H1 (cell line): ENCODE data around the gene ZDHHC19. TPM values are rescaled to one million over a fixed set of nuclear protein-coding genes. Genes with fewer than 3 reads are reported as not detected.

Source experiments
- CTCF ChIA-PET: fragments of 300-600 bp; sonication (Branson Sonifier 250); formaldehyde crosslinking; loops from one replicate; lab custom pipeline; 2021; ENCODE audit not compliant: partially characterized antibody; lab: Charles Lee
- POLR2A ChIA-PET: fragments of 300-600 bp; sonication (Branson Sonifier 250); formaldehyde crosslinking; loops from one replicate; lab custom pipeline; 2021; ENCODE audit warnings: inconsistent platforms; ENCODE audit not compliant: partially characterized antibody; lab: Charles Lee
- DNase-seq, 2 experiments: peaks; one replicate each; pipeline versions ENCODE4 v3.0.0 to v3.0.0-alpha.2; 2010 to 2022; ENCODE audit warnings: low spot score in 2 of 2, low read depth in 1 of 2, mixed read lengths in 1 of 2
- FAIRE-seq: peaks from 2 replicates; lab custom pipeline; 2011; peaks lifted over from hg19 to GRCh38; lab: Jason Lieb, UNC
- H2AFZ ChIP-seq: 2 replicates; pipeline ENCODE4 v1.8.1; 2012; ENCODE audit warnings: low read length, inconsistent platforms
- H2AK5ac ChIP-seq: 2 replicates; pipeline ENCODE4 v1.6.1; 2013; ENCODE audit warnings: low read depth, low read length
- H2BK120ac ChIP-seq: replicated peaks from 2 replicates; pipeline ENCODE3; 2013; ENCODE audit warnings: low read depth, low read length, inconsistent platforms
- H2BK12ac ChIP-seq: 2 replicates; pipeline ENCODE4 v1.6.1; 2013; ENCODE audit warnings: low read depth, low read length
- H2BK15ac ChIP-seq: 2 replicates; pipeline ENCODE4 v1.6.1; 2013; ENCODE audit warnings: low read length
- H2BK20ac ChIP-seq: 2 replicates; pipeline ENCODE4 v1.6.1; 2013; ENCODE audit warnings: low read length
- H2BK5ac ChIP-seq: 2 replicates; pipeline ENCODE4 v1.6.1; 2013; ENCODE audit warnings: low read depth, low read length
- H3K14ac ChIP-seq: 2 replicates; pipeline ENCODE4 v1.6.1; 2013; ENCODE audit warnings: inconsistent platforms; ENCODE audit not compliant: insufficient read length
- H3K18ac ChIP-seq: 2 replicates; pipeline ENCODE4 v1.6.1; 2013; ENCODE audit warnings: low read length; ENCODE audit errors: extremely low read depth
- H3K23ac ChIP-seq: 2 replicates; pipeline ENCODE4 v1.6.1; 2013; ENCODE audit warnings: inconsistent platforms; ENCODE audit not compliant: insufficient read length
- H3K23me2 ChIP-seq: 2 replicates; pipeline ENCODE4 v1.6.1; 2013; ENCODE audit warnings: low read depth, low read length
- H3K27ac ChIP-seq: 2 replicates; pipeline ENCODE4 v1.6.1; 2011; ENCODE audit warnings: low read depth, low read length, inconsistent platforms
- H3K27me3 ChIP-seq, 4 experiments: replicated peaks in 1 of 4; 1 replicate in 1 of 4; 2 replicates in 3 of 4; pipeline versions ENCODE4 v1.6.1 to v1.8.1; 2011 to 2013; ENCODE audit warnings: low read length in 3 of 4, mild to moderate bottlenecking in 3 of 4, inconsistent platforms in 2 of 4, mixed read lengths in 2 of 4, moderate library complexity in 1 of 4; ENCODE audit not compliant: control insufficient read depth in 3 of 4, insufficient read depth in 3 of 4; ENCODE audit errors: extremely low read depth in 1 of 4
- H3K36me3 ChIP-seq, 4 experiments: 2 replicates each; pipeline versions ENCODE4 v1.6.1 to v1.8.1; 2011 to 2013; ENCODE audit warnings: mild to moderate bottlenecking in 4 of 4, low read length in 3 of 4, moderate library complexity in 2 of 4, control low read depth in 1 of 4, inconsistent platforms in 1 of 4; ENCODE audit not compliant: insufficient read depth in 4 of 4, control insufficient read depth in 2 of 4
- H3K4ac ChIP-seq: replicated peaks from 2 replicates; pipeline ENCODE3; 2013; ENCODE audit warnings: low read length, low read depth, mixed read lengths, inconsistent platforms; ENCODE audit not compliant: insufficient read length
- H3K4me1 ChIP-seq, 4 experiments: replicated peaks in 1 of 4; 1 replicate in 1 of 4; 2 replicates in 3 of 4; pipeline versions ENCODE4 v1.6.1 to v1.8.1; 2011 to 2013; ENCODE audit warnings: low read length in 3 of 4, inconsistent platforms in 2 of 4, mixed read lengths in 1 of 4; ENCODE audit not compliant: insufficient read depth in 4 of 4, control insufficient read depth in 3 of 4
- H3K4me2 ChIP-seq, 2 experiments: 2 replicates each; pipeline versions ENCODE4 v1.6.1 to v1.8.1; 2011 to 2013; ENCODE audit warnings: low read depth in 2 of 2, low read length in 2 of 2, control low read depth in 1 of 2, inconsistent platforms in 1 of 2, mild to moderate bottlenecking in 1 of 2; ENCODE audit not compliant: insufficient read depth in 1 of 2
- H3K4me3 ChIP-seq, 4 experiments: fragments of 200-600, 300-600 bp in 1 of 4; sonication (generic), shearing (Covaris generic), sonication (Bioruptor Twin) in 1 of 4; 2 replicates each; pipeline versions ENCODE4 v1.5.1 to v1.8.1; 2011 to 2016; ENCODE audit warnings: low read length in 4 of 4, low read depth in 3 of 4, control low read depth in 2 of 4, inconsistent platforms in 2 of 4, mild to moderate bottlenecking in 2 of 4, mixed read lengths in 1 of 4, moderate library complexity in 1 of 4; ENCODE audit not compliant: insufficient read depth in 2 of 4; ENCODE audit errors: extremely low read depth in 1 of 4
- H3K56ac ChIP-seq: replicated peaks from 2 replicates; pipeline ENCODE3; 2013; ENCODE audit warnings: low read depth, mild to moderate bottlenecking, mixed read lengths, low read length, inconsistent platforms; ENCODE audit not compliant: insufficient read length
- H3K79me1 ChIP-seq: 2 replicates; pipeline ENCODE4 v1.6.1; 2013; ENCODE audit warnings: low read depth, low read length, control low read depth
- H3K79me2 ChIP-seq, 2 experiments: 2 replicates each; pipeline versions ENCODE4 v1.6.1 to v1.8.1; 2012 to 2013; ENCODE audit warnings: low read length in 2 of 2, mild to moderate bottlenecking in 2 of 2, inconsistent platforms in 1 of 2; ENCODE audit not compliant: insufficient read depth in 2 of 2, control insufficient read depth in 1 of 2
- H3K9ac ChIP-seq, 4 experiments: replicated peaks in 1 of 4; 1 replicate in 1 of 4; 2 replicates in 3 of 4; pipeline versions ENCODE4 v1.6.1 to v1.8.1; 2011 to 2013; ENCODE audit warnings: low read depth in 3 of 4, low read length in 3 of 4, control low read depth in 2 of 4, mild to moderate bottlenecking in 2 of 4, moderate library complexity in 2 of 4, inconsistent platforms in 1 of 4; ENCODE audit errors: extremely low read depth in 1 of 4
- H3K9me3 ChIP-seq, 2 experiments: 2 replicates each; pipeline versions ENCODE4 v1.6.1 to v1.8.1; 2012 to 2013; ENCODE audit warnings: mild to moderate bottlenecking in 2 of 2, moderate library complexity in 2 of 2, control low read depth in 1 of 2, inconsistent platforms in 1 of 2, low read depth in 1 of 2, low read length in 1 of 2, mixed read lengths in 1 of 2; ENCODE audit not compliant: insufficient read depth in 2 of 2
- H4K20me1 ChIP-seq, 2 experiments: replicated peaks in 1 of 2; 2 replicates each; pipeline versions ENCODE3 to v1.8.1; 2011 to 2013; ENCODE audit warnings: inconsistent platforms in 2 of 2, low read length in 2 of 2, mild to moderate bottlenecking in 1 of 2; ENCODE audit not compliant: insufficient read depth in 2 of 2, control insufficient read depth in 1 of 2
- H4K5ac ChIP-seq: 2 replicates; pipeline ENCODE4 v1.6.1; 2013; ENCODE audit warnings: low read length, low read depth, mixed read lengths, inconsistent platforms; ENCODE audit not compliant: insufficient read length
- H4K8ac ChIP-seq: 2 replicates; pipeline ENCODE4 v1.8.0; 2013; ENCODE audit warnings: mild to moderate bottlenecking, moderate library complexity, low read length, inconsistent platforms; ENCODE audit not compliant: insufficient read depth; ENCODE audit errors: extremely low read depth
- H4K91ac ChIP-seq: replicated peaks from 2 replicates; pipeline ENCODE3; 2013; ENCODE audit warnings: low read length, mixed read lengths, inconsistent platforms; ENCODE audit not compliant: insufficient read length
- ATF2 ChIP-seq: IDR thresholded peaks from 2 replicates; pipeline ENCODE4 v1.6.1; 2012; ENCODE audit warnings: low read length, inconsistent platforms
- CEBPB ChIP-seq: IDR thresholded peaks from 2 replicates; pipeline ENCODE4 v1.6.1; 2012; ENCODE audit warnings: low read depth, low read length
- EZH2 ChIP-seq: fragments of 200-600 bp; sonication (generic); IDR thresholded peaks from 2 replicates; pipeline ENCODE4 v1.7.1; 2012; ENCODE audit warnings: low read depth, mild to moderate bottlenecking, moderate library complexity, low read length, inconsistent platforms; ENCODE audit not compliant: severe bottlenecking
- POU5F1 ChIP-seq: IDR thresholded peaks from 2 replicates; pipeline ENCODE4 v1.6.1; 2011; ENCODE audit warnings: low read depth, mild to moderate bottlenecking, low read length, moderate library complexity
- TAF7 ChIP-seq: optimal IDR thresholded peaks from 2 replicates; pipeline ENCODE3; 2011; ENCODE audit warnings: low read depth, mild to moderate bottlenecking, inconsistent platforms, low read length, moderate library complexity, borderline replicate concordance
- TEAD4 ChIP-seq: IDR thresholded peaks from 2 replicates; pipeline ENCODE4 v1.6.1; 2012; ENCODE audit warnings: low read depth, low read length, inconsistent platforms, mixed read lengths
- WGBS, 2 experiments: shearing (Covaris generic) in 1 of 2; methylation state at CpG; one replicate each; pipeline versions ENCODE4 v1.1.6 to v1.1.7; 2013 to 2015; ENCODE audit warnings: low lambda C conversion rate in 2 of 2, mixed read lengths in 2 of 2, inconsistent platforms in 1 of 2, low coverage in 1 of 2, missing lambda C conversion rate in 1 of 2; ENCODE audit not compliant: insufficient replicate concordance in 2 of 2, insufficient coverage in 1 of 2, insufficient read length in 1 of 2; ENCODE audit errors: extremely low coverage in 1 of 2, missing lambda C conversion rate in 1 of 2; 5-methylcytosine and 5-hydroxymethylcytosine counted together
- polyA plus RNA-seq, 7 experiments: library from polyadenylated mRNA; depleted of rRNA in 3 of 7; stranded (reverse) in 5 of 7; unstranded in 2 of 7; fragments of >200 nt in 5 of 7; fragments of 200-250 nt in 2 of 7; gene quantifications; 1 replicate in 5 of 7; 2 replicates in 1 of 7; 4 replicates in 1 of 7; pipeline versions ENCODE4 v1.2.1 to v1.2.3, GENCODE V29; 2011 to 2013; ENCODE audit warnings: missing spikeins in 2 of 7, mixed read lengths in 2 of 7
- total RNA-seq: library from RNA; stranded (reverse); fragmentation: NEBNext Ultra II Directional; extraction: Animal tissue kit (Norgen Biotek cat#: 25700); gene quantifications from 2 replicates; pipeline ENCODE4 v1.2.1, GENCODE V29; 2021

The ZDHHC19 gene
- total and polyA plus RNA-seq, 2 of the 8 experiments (the other 6 are each of a cell fraction or from before 2014, with no cell fraction given): 2.5 to 4.1 TPM

- Histone ChIP-seq H3K14ac (no peak overlapping the region), H4K5ac (no peak overlapping the region), H3K4me3 (no peak overlapping the region), H2BK120ac (no peak overlapping the region), H2BK5ac (no peak overlapping the region), H3K27ac (no peak overlapping the region), H3K79me2 (no peaks in the 10 kb centered on the region), H4K8ac (no peak overlapping the region), H3K9ac (no peak overlapping the region), H2AK5ac (no peak overlapping the region), H2BK15ac (no peak overlapping the region), H3K79me1 (no peaks in the 10 kb centered on the region), H3K18ac (no peak overlapping the region), H3K4me2 (no peak overlapping the region), H2BK20ac (no peak overlapping the region), H3K23ac (no peak overlapping the region), H3K56ac (no peak overlapping the region), H2BK12ac (no peak overlapping the region), H3K4me1 (no peaks in the 10 kb centered on the region), H3K9me3 (peaks cover 0 to 4% of the 10 kb centered on the region in 2 experiments; a peak in 1 of 4 replicates), H3K4ac (no peak overlapping the region), H3K27me3 (no peaks in the 10 kb centered on the region), H2AFZ (no peak overlapping the region), H3K23me2 (no peaks in the 10 kb centered on the region), H3K36me3 (peaks cover 0 to 25% (median 9%) of the 10 kb centered on the region in 4 experiments; a peak in 6 of 8 replicates), H4K91ac (no peak overlapping the region), H4K20me1 (no peaks in the 10 kb centered on the region)
- TF ChIP-seq TEAD4: no peak
- no peak for TF ChIP-seq ATF2
- no peak for TF ChIP-seq CEBPB
- no peak for TF ChIP-seq TAF7
- TF ChIP-seq EZH2: no peak
- TF ChIP-seq POU5F1: no peak
- POLR2A ChIA-PET: interaction anchor here (1.1 kb wide), 1 partner anchor 8 kb away, joined by 3 read pairs; no protein-coding TSS in a partner anchor
- CTCF ChIA-PET: interaction anchor here (0.6 to 1.0 kb wide), 2 partner anchors 47 to 49 kb away, joined by 3 read pairs; no protein-coding TSS in a partner anchor
- FAIRE-seq: no peak
- 91% methylated on average over 12 of the region's 13 CpGs; no CpG with 5 or more reads in 1 of the 2 experiments for WGBS, 2 experiments
- DNase-seq: no peak
Measured at GRCh38 chr3:196246612-196247308, 35.6 kb upstream of the ZDHHC19 start.
